ENCODE results near the gene TBC1D21.

DNA sequence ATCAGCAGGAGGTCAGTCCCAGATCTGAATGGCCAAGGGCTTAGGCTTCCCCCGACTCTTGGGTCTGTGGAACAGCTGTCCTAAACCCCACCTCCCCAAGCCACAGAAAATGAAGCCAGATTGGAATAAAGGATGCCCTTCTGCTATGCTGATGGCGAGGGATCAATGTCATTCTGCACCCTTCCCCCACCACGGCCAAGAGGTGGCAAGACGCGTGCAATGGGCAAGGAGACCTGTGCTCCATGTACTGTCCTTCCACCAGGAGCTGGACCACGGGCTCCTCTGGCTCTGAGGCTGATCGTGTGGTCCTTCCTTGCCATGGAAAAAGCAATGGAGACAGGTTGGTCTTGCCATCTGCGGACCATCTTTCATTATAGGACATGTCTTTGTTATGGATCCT lies 32.6 kb upstream of the TBC1D21 start:
- TF ChIP-seq, protein P1, sequence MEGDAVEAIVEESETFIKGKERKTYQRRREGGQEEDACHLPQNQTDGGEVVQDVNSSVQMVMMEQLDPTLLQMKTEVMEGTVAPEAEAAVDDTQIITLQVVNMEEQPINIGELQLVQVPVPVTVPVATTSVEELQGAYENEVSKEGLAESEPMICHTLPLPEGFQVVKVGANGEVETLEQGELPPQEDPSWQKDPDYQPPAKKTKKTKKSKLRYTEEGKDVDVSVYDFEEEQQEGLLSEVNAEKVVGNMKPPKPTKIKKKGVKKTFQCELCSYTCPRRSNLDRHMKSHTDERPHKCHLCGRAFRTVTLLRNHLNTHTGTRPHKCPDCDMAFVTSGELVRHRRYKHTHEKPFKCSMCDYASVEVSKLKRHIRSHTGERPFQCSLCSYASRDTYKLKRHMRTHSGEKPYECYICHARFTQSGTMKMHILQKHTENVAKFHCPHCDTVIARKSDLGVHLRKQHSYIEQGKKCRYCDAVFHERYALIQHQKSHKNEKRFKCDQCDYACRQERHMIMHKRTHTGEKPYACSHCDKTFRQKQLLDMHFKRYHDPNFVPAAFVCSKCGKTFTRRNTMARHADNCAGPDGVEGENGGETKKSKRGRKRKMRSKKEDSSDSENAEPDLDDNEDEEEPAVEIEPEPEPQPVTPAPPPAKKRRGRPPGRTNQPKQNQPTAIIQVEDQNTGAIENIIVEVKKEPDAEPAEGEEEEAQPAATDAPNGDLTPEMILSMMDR (conservative IDR thresholded peaks at IDR 0.05), result no peak
- TF ChIP-seq EZH2 (IDR thresholded peaks at IDR 0.05; ENCODE audit: low read depth), result no peak

All from PC-9 (cell line).